Esophagus muscularis mucosa (tissue), 3 donors: ENCODE measurements around the gene VRK3.

Experiments used
- CTCF ChIP-seq, 3 experiments: fragments of 200-600 bp in 2 of 3; fragments of 450-650 bp in 1 of 3; sonication (generic) in 2 of 3; IDR thresholded peaks; one replicate each; pipeline ENCODE4 v1.5.1; 2017 to 2019; ENCODE audit warnings: antibody characterized with exemption in 3 of 3, mild to moderate bottlenecking in 2 of 3, moderate library complexity in 1 of 3
- POLR2A ChIP-seq: fragments of 450-650 bp; IDR thresholded peaks from one replicate; pipeline ENCODE4 v1.6.1; 2017; ENCODE audit warnings: antibody characterized with exemption, moderate library complexity, mild to moderate bottlenecking, low read depth

GRCh38 chr19:50016225-50016807 lies 8.9 kb downstream of the VRK3 start:
- TF ChIP-seq CTCF (IDR thresholded peaks at IDR 0.05), result no peak
- TF ChIP-seq POLR2A, result no peak
